ENCODE measurements around the gene DRAM1.

Gene DRAM1

GRCh38 chr12:101889211-101889752 is 11.9 kb downstream of the DRAM1 start:
- DNase-seq (ENCODE audit: low spot score) (no peak), ATAC-seq (ENCODE audit: low read depth) (no peak)
- Histone ChIP-seq H3K4me3 (ENCODE audit: severe bottlenecking) (no peak overlapping the region), H3K36me3 (ENCODE audit: low read depth) (no peaks in the 10 kb centered on the region), H3K27ac (ENCODE audit: poor library complexity, severe bottlenecking) (no peak overlapping the region), H3K27me3 (ENCODE audit: insufficient read depth, poor library complexity, severe bottlenecking) (no peaks in the 10 kb centered on the region), H3K9me3 (ENCODE audit: severe bottlenecking) (no peaks in the 10 kb centered on the region), H3K4me1 (ENCODE audit: insufficient read depth, poor library complexity, severe bottlenecking) (peaks cover 18% of the 10 kb centered on the region)
- TF ChIP-seq, protein P1, sequence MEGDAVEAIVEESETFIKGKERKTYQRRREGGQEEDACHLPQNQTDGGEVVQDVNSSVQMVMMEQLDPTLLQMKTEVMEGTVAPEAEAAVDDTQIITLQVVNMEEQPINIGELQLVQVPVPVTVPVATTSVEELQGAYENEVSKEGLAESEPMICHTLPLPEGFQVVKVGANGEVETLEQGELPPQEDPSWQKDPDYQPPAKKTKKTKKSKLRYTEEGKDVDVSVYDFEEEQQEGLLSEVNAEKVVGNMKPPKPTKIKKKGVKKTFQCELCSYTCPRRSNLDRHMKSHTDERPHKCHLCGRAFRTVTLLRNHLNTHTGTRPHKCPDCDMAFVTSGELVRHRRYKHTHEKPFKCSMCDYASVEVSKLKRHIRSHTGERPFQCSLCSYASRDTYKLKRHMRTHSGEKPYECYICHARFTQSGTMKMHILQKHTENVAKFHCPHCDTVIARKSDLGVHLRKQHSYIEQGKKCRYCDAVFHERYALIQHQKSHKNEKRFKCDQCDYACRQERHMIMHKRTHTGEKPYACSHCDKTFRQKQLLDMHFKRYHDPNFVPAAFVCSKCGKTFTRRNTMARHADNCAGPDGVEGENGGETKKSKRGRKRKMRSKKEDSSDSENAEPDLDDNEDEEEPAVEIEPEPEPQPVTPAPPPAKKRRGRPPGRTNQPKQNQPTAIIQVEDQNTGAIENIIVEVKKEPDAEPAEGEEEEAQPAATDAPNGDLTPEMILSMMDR (IDR thresholded peaks at IDR 0.05; ENCODE audit: poor library complexity, severe bottlenecking) = no peak

- Histone ChIP-seq H3K9me3 (ENCODE audit: severe bottlenecking) (no peaks in the 10 kb centered on the region), H3K4me1 (ENCODE audit: insufficient read depth, poor library complexity, severe bottlenecking) (peaks cover 29% of the 10 kb centered on the region), H3K4me3 (ENCODE audit: severe bottlenecking) (no peak overlapping the region), H3K27ac (ENCODE audit: poor library complexity, severe bottlenecking) (peak overlapping the region; percentile 87), H3K36me3 (ENCODE audit: low read depth) (no peaks in the 10 kb centered on the region), H3K27me3 (ENCODE audit: insufficient read depth, poor library complexity, severe bottlenecking) (no peaks in the 10 kb centered on the region)
- DNase-seq (ENCODE audit: low spot score) (no peak), ATAC-seq (ENCODE audit: low read depth) (peak; percentile 52)
- TF ChIP-seq, protein P1 (IDR thresholded peaks at IDR 0.05; ENCODE audit: poor library complexity, severe bottlenecking) = no peak
These were observed 14.1 kb downstream of the DRAM1 start for GRCh38 chr12:101891462-101891971.

DNA sequence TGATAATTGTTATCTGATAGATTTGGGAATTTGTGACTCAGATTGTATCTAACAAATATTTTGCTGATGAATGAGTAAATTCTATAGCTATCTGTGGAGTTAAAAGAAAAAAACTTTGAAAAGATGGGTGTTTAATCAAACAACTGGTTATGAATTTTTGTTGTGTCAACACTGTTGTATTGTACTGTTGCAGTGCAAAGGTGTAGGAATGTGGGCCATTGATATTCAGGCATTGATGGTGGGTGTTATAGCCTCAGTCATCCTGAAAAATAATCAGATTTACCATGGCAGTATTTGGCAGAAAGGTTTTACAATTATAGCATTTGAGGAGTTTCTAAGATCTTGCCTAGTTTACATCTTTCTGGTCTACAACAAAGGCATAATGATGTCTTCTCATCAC is 15.4 kb downstream of the DRAM1 start:
- ATAC-seq (ENCODE audit: low read depth) (no peak), DNase-seq (ENCODE audit: low spot score) (no peak)
- TF ChIP-seq, protein P1 (IDR thresholded peaks at IDR 0.05; ENCODE audit: poor library complexity, severe bottlenecking) = no peak
- H3K4me1 ChIP-seq (ENCODE audit: insufficient read depth, poor library complexity, severe bottlenecking) = peaks cover 29% of the 10 kb centered on the region
- no peak overlapping the region for H3K4me3 ChIP-seq (ENCODE audit: severe bottlenecking)
- peak overlapping the region; percentile 87 for H3K27ac ChIP-seq (ENCODE audit: poor library complexity, severe bottlenecking)
- no peaks in the 10 kb centered on the region for H3K36me3 ChIP-seq (ENCODE audit: low read depth)
- H3K9me3 ChIP-seq (ENCODE audit: severe bottlenecking) = no peaks in the 10 kb centered on the region
- H3K27me3 ChIP-seq (ENCODE audit: insufficient read depth, poor library complexity, severe bottlenecking) = no peaks in the 10 kb centered on the region

DNA sequence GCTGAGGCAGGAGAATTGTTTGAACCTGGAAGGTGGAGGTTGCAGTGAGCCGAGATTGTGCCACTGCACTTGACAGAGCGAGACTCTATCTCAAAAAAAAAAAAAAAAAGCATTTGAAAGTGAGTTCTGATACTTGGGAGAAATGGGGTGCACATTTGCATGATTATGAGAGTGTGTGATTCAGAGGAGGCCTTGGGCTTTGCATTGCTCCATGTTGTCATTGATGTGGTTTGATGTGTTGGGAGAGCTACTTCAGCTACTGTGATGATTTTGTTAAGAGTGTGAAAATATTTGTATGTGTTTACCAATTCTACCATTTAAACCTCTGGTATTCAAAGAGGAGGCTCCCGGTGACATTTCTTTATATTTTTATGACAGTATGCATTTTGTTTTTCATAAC is 24.4 kb downstream of the DRAM1 start:
- Histone ChIP-seq H3K4me3 (ENCODE audit: severe bottlenecking) (no peak overlapping the region), H3K27ac (ENCODE audit: poor library complexity, severe bottlenecking) (no peak overlapping the region), H3K4me1 (ENCODE audit: insufficient read depth, poor library complexity, severe bottlenecking) (no peaks in the 10 kb centered on the region), H3K27me3 (ENCODE audit: insufficient read depth, poor library complexity, severe bottlenecking) (no peaks in the 10 kb centered on the region), H3K36me3 (ENCODE audit: low read depth) (peaks cover 4% of the 10 kb centered on the region), H3K9me3 (ENCODE audit: severe bottlenecking) (no peaks in the 10 kb centered on the region)
- no peak for DNase-seq (ENCODE audit: low spot score)
- TF ChIP-seq, protein P1 (IDR thresholded peaks at IDR 0.05; ENCODE audit: poor library complexity, severe bottlenecking) = no peak
- no peak for ATAC-seq (ENCODE audit: low read depth)

DNA sequence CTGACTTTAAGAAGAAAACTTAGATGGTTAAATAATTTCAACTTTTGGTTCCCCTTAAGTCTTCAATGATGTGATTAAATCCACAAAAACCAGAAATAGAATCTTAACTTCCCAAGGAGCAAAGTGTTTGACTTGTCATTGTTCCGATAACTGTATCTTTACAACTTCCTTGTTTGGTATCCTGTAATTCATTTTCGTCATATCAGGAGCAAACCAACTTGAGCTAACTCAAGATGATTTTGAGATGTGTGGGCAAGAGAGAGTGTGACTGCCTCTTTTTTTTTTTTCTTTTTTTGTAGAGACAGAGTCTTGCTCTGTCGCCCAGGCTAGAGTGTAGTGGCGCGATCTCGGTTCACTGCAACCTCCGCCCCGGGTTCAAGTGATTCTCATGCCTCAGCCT is 25.3 kb downstream of the DRAM1 start:
- no peak for DNase-seq (ENCODE audit: low spot score)
- Histone ChIP-seq H3K27me3 (ENCODE audit: insufficient read depth, poor library complexity, severe bottlenecking) (no peaks in the 10 kb centered on the region), H3K9me3 (ENCODE audit: severe bottlenecking) (no peaks in the 10 kb centered on the region), H3K36me3 (ENCODE audit: low read depth) (peaks cover 4% of the 10 kb centered on the region), H3K4me1 (ENCODE audit: insufficient read depth, poor library complexity, severe bottlenecking) (no peaks in the 10 kb centered on the region), H3K27ac (ENCODE audit: poor library complexity, severe bottlenecking) (no peak overlapping the region), H3K4me3 (ENCODE audit: severe bottlenecking) (no peak overlapping the region)
- no peak for ATAC-seq (ENCODE audit: low read depth)
- TF ChIP-seq, protein P1 (IDR thresholded peaks at IDR 0.05; ENCODE audit: poor library complexity, severe bottlenecking) = no peak

Data from RWPE2 (cell line).